Karpas-422 (cell line): Measurements from ENCODE around the gene PF4V1. TPM values are rescaled to one million over a fixed set of nuclear protein-coding genes. Genes with fewer than 3 reads are reported as not detected.

Experiments
- DNase-seq: peaks from one replicate; pipeline ENCODE4 v3.0.0-alpha.2; 2015
- H2AFZ ChIP-seq: fragments of 200-600 bp; sonication (generic); 2 replicates; pipeline ENCODE4 v1.6.1; 2014; ENCODE audit warnings: antibody characterized with exemption, low read length, mixed read lengths
- H3K27ac ChIP-seq: fragments of 200-600 bp; sonication (generic); 2 replicates; pipeline ENCODE4 v1.5.1; 2014; ENCODE audit warnings: mild to moderate bottlenecking, low read length, moderate library complexity
- H3K27me3 ChIP-seq: fragments of 200-600 bp; sonication (generic); 2 replicates; pipeline ENCODE4 v1.6.1; 2014; ENCODE audit warnings: low read length, mixed read lengths
- H3K36me3 ChIP-seq: fragments of 200-600 bp; sonication (generic); 2 replicates; pipeline ENCODE4 v1.6.1; 2014; ENCODE audit warnings: low read length, mixed read lengths; ENCODE audit not compliant: insufficient read depth
- H3K4me1 ChIP-seq: fragments of 200-600 bp; sonication (generic); 2 replicates; pipeline ENCODE4 v1.6.1; 2014; ENCODE audit warnings: mild to moderate bottlenecking, low read length, mixed read lengths
- H3K4me2 ChIP-seq: fragments of 200-600 bp; sonication (generic); 2 replicates; pipeline ENCODE4 v1.6.1; 2014; ENCODE audit warnings: low read length, low read depth, mild to moderate bottlenecking; ENCODE audit not compliant: poor library complexity, severe bottlenecking
- H3K4me3 ChIP-seq: fragments of 200-600 bp; sonication (generic); 2 replicates; pipeline ENCODE4 v1.5.1; 2014; ENCODE audit warnings: mild to moderate bottlenecking, antibody characterized with exemption, low read length, mixed read lengths
- H3K79me2 ChIP-seq: fragments of 200-600 bp; sonication (generic); 2 replicates; pipeline ENCODE4 v1.6.1; 2014; ENCODE audit warnings: mild to moderate bottlenecking, low read length, mixed read lengths
- H3K9ac ChIP-seq: fragments of 200-600 bp; sonication (generic); 2 replicates; pipeline ENCODE4 v1.6.0; 2014; ENCODE audit warnings: low read length
- H3K9me2 ChIP-seq: fragments of 200-600 bp; sonication (generic), shearing (Covaris generic); replicated peaks from 2 replicates; pipeline ENCODE4 v1.6.0; 2014; ENCODE audit warnings: mild to moderate bottlenecking, low read length, moderate library complexity; ENCODE audit not compliant: insufficient read depth
- H3K9me3 ChIP-seq: fragments of 300-700, 200-600 bp; sonication (generic); 2 replicates; pipeline ENCODE4 v1.6.1; 2014; ENCODE audit warnings: low read length, mixed read lengths
- H4K20me1 ChIP-seq: fragments of 200-600 bp; sonication (generic); 2 replicates; pipeline ENCODE4 v1.6.1; 2014; ENCODE audit warnings: mild to moderate bottlenecking, antibody characterized with exemption, low read length, low read depth; ENCODE audit not compliant: insufficient read depth
- total RNA-seq: library from RNA; depleted of rRNA; stranded (reverse); fragments of >200 nt; shearing (Covaris generic); gene quantifications from 2 replicates; pipeline ENCODE4 v1.2.3, GENCODE V29; 2014; ENCODE audit warnings: low replicate concordance

PF4V1 gene
- total RNA-seq, 1 experiment from 2014 or later = not detected

- H3K9me3 ChIP-seq = no peaks in the 10 kb centered on the region
- no peak for DNase-seq
- H3K4me2 ChIP-seq = no peak overlapping the region
- no peaks in the 10 kb centered on the region for H3K79me2 ChIP-seq
- no peaks in the 10 kb centered on the region for H3K36me3 ChIP-seq
- H3K9me2 ChIP-seq = no peaks in the 10 kb centered on the region
- H3K4me1 ChIP-seq = no peaks in the 10 kb centered on the region
- H3K9ac ChIP-seq = no peak overlapping the region
- H2AFZ ChIP-seq = no peak overlapping the region
- no peak overlapping the region for H3K4me3 ChIP-seq
- no peaks in the 10 kb centered on the region for H3K27me3 ChIP-seq
- no peaks in the 10 kb centered on the region for H4K20me1 ChIP-seq
- H3K27ac ChIP-seq = no peak overlapping the region
Measured at GRCh38 chr4:73850261-73850970, 2.7 kb upstream of the PF4V1 start.

DNA sequence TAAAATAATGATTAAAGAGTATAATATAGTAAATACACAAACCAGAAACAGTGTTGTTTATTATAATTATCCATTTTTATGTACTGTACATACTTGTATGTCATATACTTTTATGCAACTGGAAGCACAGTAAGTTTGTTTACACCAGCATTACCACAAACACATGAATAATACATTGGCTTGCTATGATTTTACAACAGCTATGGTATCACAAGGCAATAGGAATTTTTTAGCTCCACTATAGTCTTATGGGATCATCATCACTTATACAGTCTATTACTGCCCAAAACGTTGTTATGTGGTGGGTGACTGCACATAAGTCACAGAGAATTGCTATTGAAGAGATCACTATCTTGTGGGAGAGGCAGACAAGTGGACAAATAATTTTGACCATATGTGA lies 1.8 kb upstream of the PF4V1 start:
- no peak overlapping the region for H3K4me2 ChIP-seq
- H3K27ac ChIP-seq = no peak overlapping the region
- DNase-seq = no peak

GRCh38 chr4:73852771-73853170 lies 325 bp upstream of the PF4V1 start:
- Histone ChIP-seq H3K4me2 (no peak overlapping the region), H2AFZ (no peak overlapping the region), H3K4me3 (no peak overlapping the region), H3K36me3 (no peaks in the 10 kb centered on the region), H3K79me2 (no peaks in the 10 kb centered on the region), H3K27ac (no peak overlapping the region), H3K9me3 (no peaks in the 10 kb centered on the region), H3K27me3 (no peaks in the 10 kb centered on the region), H3K9me2 (no peaks in the 10 kb centered on the region), H3K4me1 (no peaks in the 10 kb centered on the region), H3K9ac (no peak overlapping the region), H4K20me1 (no peaks in the 10 kb centered on the region)
- no peak for DNase-seq

More for the DNA sequence above, 1.8 kb upstream of the PF4V1 start:
- H3K9ac ChIP-seq = no peak overlapping the region
- no peak overlapping the region for H2AFZ ChIP-seq
- H3K9me2 ChIP-seq = no peaks in the 10 kb centered on the region
- H3K9me3 ChIP-seq = no peaks in the 10 kb centered on the region
- no peaks in the 10 kb centered on the region for H3K36me3 ChIP-seq
- no peaks in the 10 kb centered on the region for H3K27me3 ChIP-seq
- H3K4me1 ChIP-seq = no peaks in the 10 kb centered on the region
- H3K4me3 ChIP-seq = no peak overlapping the region
- H4K20me1 ChIP-seq = no peaks in the 10 kb centered on the region
- no peaks in the 10 kb centered on the region for H3K79me2 ChIP-seq

DNA sequence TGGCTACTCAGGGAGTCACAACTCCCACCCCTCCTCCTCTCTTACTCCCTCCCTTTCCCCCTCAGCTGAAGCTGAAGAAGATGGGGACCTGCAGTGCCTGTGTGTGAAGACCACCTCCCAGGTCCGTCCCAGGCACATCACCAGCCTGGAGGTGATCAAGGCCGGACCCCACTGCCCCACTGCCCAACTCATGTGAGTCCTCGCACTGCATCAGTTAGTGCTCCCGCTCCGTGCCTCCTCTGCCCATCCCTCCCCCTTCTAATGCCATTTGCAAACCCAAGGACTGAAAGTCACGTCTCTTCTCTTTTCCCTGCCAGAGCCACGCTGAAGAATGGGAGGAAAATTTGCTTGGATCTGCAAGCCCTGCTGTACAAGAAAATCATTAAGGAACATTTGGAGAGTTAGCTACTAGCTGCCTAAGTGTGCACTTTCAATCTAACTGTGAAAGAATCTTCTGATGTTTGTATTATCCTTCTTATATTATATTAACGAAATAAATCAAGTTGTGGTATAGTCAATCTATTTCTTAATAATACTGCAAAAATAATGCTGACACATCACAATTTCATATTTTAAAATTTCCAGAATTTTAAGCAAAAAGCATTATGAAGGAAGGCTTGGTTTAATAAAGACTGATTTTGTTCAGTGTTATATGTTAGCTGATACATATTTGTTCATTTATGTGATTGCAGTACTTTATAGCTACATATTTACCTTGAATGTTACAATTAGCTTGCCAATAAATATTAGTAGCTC lies 800 bp downstream of the PF4V1 start:
- H3K4me2 ChIP-seq = no peak overlapping the region
- no peaks in the 10 kb centered on the region for H4K20me1 ChIP-seq
- no peaks in the 10 kb centered on the region for H3K9me2 ChIP-seq
- H3K36me3 ChIP-seq = no peaks in the 10 kb centered on the region
- no peak for DNase-seq
- no peak overlapping the region for H3K9ac ChIP-seq
- no peaks in the 10 kb centered on the region for H3K9me3 ChIP-seq
- H3K79me2 ChIP-seq = no peaks in the 10 kb centered on the region
- no peak overlapping the region for H3K4me3 ChIP-seq
- no peak overlapping the region for H3K27ac ChIP-seq
- H2AFZ ChIP-seq = no peak overlapping the region
- H3K27me3 ChIP-seq = no peaks in the 10 kb centered on the region
- H3K4me1 ChIP-seq = no peaks in the 10 kb centered on the region

- H3K4me1 ChIP-seq = no peaks in the 10 kb centered on the region
- no peak overlapping the region for H2AFZ ChIP-seq
- no peak overlapping the region for H3K27ac ChIP-seq
- H3K9me3 ChIP-seq = no peaks in the 10 kb centered on the region
- no peak overlapping the region for H3K9ac ChIP-seq
- H3K4me2 ChIP-seq = no peak overlapping the region
- H3K4me3 ChIP-seq = no peak overlapping the region
- no peaks in the 10 kb centered on the region for H3K36me3 ChIP-seq
- no peaks in the 10 kb centered on the region for H3K9me2 ChIP-seq
- no peak for DNase-seq
- H3K27me3 ChIP-seq = no peaks in the 10 kb centered on the region
- no peaks in the 10 kb centered on the region for H4K20me1 ChIP-seq
- no peaks in the 10 kb centered on the region for H3K79me2 ChIP-seq
Measured at GRCh38 chr4:73855406-73855805, 2.3 kb downstream of the PF4V1 start.

DNA sequence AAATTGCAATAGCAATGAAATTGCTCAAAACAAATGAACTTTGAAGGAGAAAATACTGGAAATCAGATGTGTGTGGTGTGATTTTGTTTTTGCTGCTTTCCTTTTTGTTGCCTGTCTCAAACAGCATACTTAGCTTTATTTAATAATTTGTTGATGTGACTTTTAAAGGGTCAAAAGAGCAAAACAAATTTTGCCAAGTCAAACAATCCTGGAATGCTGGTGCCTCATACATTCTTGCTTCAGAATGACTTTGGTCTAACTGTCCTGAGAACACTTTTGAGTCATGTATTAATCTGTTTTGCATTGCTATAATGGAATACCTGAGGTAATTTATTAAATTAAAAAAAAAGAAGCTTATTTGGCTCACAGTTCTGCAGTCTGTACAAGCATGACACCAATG lies 3.4 kb downstream of the PF4V1 start:
- no peaks in the 10 kb centered on the region for H3K9me2 ChIP-seq
- no peaks in the 10 kb centered on the region for H3K36me3 ChIP-seq
- H3K79me2 ChIP-seq = no peaks in the 10 kb centered on the region
- H3K4me1 ChIP-seq = no peaks in the 10 kb centered on the region
- H3K4me3 ChIP-seq = no peak overlapping the region
- no peak overlapping the region for H3K27ac ChIP-seq
- H4K20me1 ChIP-seq = no peaks in the 10 kb centered on the region
- no peaks in the 10 kb centered on the region for H3K9me3 ChIP-seq
- no peak overlapping the region for H3K4me2 ChIP-seq
- no peak for DNase-seq
- H2AFZ ChIP-seq = no peak overlapping the region
- H3K27me3 ChIP-seq = no peaks in the 10 kb centered on the region
- no peak overlapping the region for H3K9ac ChIP-seq

- no peak for DNase-seq
- H4K20me1 ChIP-seq = no peaks in the 10 kb centered on the region
- no peak overlapping the region for H3K27ac ChIP-seq
- no peaks in the 10 kb centered on the region for H3K9me3 ChIP-seq
- H3K79me2 ChIP-seq = no peaks in the 10 kb centered on the region
- H2AFZ ChIP-seq = no peak overlapping the region
- H3K4me3 ChIP-seq = no peak overlapping the region
- no peak overlapping the region for H3K4me2 ChIP-seq
- no peaks in the 10 kb centered on the region for H3K4me1 ChIP-seq
- H3K27me3 ChIP-seq = no peaks in the 10 kb centered on the region
- no peak overlapping the region for H3K9ac ChIP-seq
- no peaks in the 10 kb centered on the region for H3K36me3 ChIP-seq
- no peaks in the 10 kb centered on the region for H3K9me2 ChIP-seq
Measured at GRCh38 chr4:73859614-73860088, 6.6 kb downstream of the PF4V1 start.

DNA sequence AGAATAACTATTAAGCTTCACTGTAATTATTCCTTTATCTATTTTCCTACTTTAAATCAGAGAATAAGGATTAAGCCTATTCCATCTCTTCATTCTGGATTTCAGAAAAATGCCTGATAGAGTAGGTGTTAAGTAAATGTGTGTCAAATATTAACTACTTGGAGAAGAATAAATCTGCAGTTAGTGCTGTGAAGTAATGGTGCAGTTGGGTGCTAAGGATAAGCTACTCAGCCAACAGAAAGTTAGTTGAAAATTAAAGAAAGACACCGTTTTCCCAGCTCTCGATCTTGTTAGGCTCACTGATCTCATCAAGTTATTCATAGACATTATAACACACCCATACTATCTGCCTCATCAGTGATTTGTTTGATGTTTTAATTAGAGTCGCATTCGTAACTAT lies 7.1 kb downstream of the PF4V1 start:
- no peak overlapping the region for H3K4me2 ChIP-seq
- H3K79me2 ChIP-seq = no peaks in the 10 kb centered on the region
- no peaks in the 10 kb centered on the region for H3K9me2 ChIP-seq
- no peak overlapping the region for H3K4me3 ChIP-seq
- no peaks in the 10 kb centered on the region for H3K4me1 ChIP-seq
- no peaks in the 10 kb centered on the region for H3K27me3 ChIP-seq
- no peak for DNase-seq
- no peaks in the 10 kb centered on the region for H3K36me3 ChIP-seq
- no peak overlapping the region for H2AFZ ChIP-seq
- H3K27ac ChIP-seq = no peak overlapping the region
- no peaks in the 10 kb centered on the region for H4K20me1 ChIP-seq
- H3K9me3 ChIP-seq = no peaks in the 10 kb centered on the region
- H3K9ac ChIP-seq = no peak overlapping the region
